PC-3 (cell line): Measurements from ENCODE around the gene SURF4.
"Not testable (repeated sequence)": the region's sequence is repeated elsewhere in the genome, so short reads cannot be mapped to it uniquely, and the experiment has no call there.

Source experiments
- CTCF ChIP-seq: fragments of 300-600 bp; sonication (generic); conservative IDR thresholded peaks from 2 replicates; pipeline ENCODE4 v1.5.1; 2017; ENCODE audit warnings: antibody characterized with exemption, low read depth, mild to moderate bottlenecking, low read length
- EZH2 ChIP-seq: fragments of 300-600 bp; sonication (generic); IDR thresholded peaks from one replicate; pipeline ENCODE4 v1.6.1; 2017; ENCODE audit warnings: antibody characterized with exemption, mild to moderate bottlenecking, low read length; ENCODE audit not compliant: unreplicated experiment
- EZH2phosphoT487 ChIP-seq: fragments of 300-600 bp; sonication (generic); IDR thresholded peaks from 2 replicates; pipeline ENCODE4 v1.6.1; 2018; ENCODE audit warnings: mild to moderate bottlenecking, antibody characterized with exemption, low read length, borderline replicate concordance

DNA sequence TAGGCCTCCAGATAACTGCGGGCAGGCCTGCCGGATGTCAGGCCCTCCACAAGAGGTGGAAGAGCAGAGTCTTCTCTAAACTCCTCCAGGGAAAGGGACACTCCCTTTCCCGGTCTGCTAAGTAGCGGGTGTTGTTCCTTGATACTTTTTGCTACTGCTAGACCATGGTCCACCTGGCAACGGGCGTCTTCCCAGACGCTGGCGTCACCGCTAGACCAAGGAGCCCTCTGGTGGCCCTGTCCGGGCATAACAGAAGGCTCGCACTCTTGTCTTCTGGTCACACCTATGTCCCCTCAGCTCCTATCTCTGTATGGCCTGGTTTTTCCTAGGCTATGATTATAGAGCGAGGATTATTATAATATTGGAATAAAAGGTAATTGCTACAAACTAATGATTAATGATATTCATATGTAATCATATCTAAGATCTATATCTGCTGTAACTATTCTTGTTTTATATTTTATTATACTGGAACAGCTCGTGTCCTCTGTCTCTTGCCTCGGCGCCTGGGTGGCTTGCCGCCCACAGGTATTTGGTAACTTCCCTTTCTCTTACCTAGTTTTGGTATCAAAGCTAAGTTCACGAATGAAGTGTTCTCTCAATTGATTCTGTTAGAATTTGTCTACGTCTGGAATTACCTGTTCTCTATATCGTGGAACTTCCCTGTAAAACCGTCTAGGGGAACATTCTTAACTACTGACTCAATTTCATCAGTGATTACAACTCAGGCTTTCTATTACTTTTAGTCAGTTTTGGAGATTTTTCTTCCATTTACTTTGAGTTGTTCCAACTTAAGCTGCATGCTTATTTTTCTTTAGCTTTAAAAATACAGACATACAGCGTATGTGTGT is 46.3 kb downstream of the SURF4 start:
- TF ChIP-seq CTCF, EZH2, EZH2phosphoT487: not testable (repeated sequence)
